Endothelial cell of umbilical vein (primary cell): ENCODE measurements around the gene GPR4. TPM values are rescaled to one million over a fixed set of nuclear protein-coding genes. Genes with fewer than 3 reads are reported as not detected.

Experiments
- BruUV-seq: library from RNA; stranded (reverse); fragments of 400-500 nt; replicated peaks from 2 replicates; lab custom pipeline; 2021; lab: Mats Ljungman, UMichigan
- CTCF ChIA-PET: fragments of 300-600, 350-600 bp; sonication (Branson Sonifier 250); formaldehyde crosslinking; loops from one replicate; lab custom pipeline; 2021; ENCODE audit warnings: antibody characterized with exemption, inconsistent platforms; lab: Charles Lee
- POLR2A ChIA-PET: fragments of 300-600, 350-600 bp; sonication (Branson Sonifier 250); formaldehyde crosslinking; loops from one replicate; lab custom pipeline; 2021; ENCODE audit warnings: antibody characterized with exemption, inconsistent platforms; lab: Charles Lee
- DNase-seq: peaks from one replicate; pipeline ENCODE4 v3.0.0-alpha.2; 2011; ENCODE audit warnings: low read depth, low spot score
- FAIRE-seq: peaks from 2 replicates; lab custom pipeline; 2011; peaks lifted over from hg19 to GRCh38; lab: Jason Lieb, UNC
- H2AFZ ChIP-seq: 2 replicates; pipeline ENCODE4 v1.6.0; 2012; ENCODE audit warnings: low read depth, low read length, control low read depth, inconsistent platforms
- H3K27ac ChIP-seq: 2 replicates; pipeline ENCODE4 v1.5.1; 2011; ENCODE audit warnings: low read depth, mild to moderate bottlenecking, control low read depth, low read length, moderate library complexity; ENCODE audit not compliant: insufficient read depth
- H3K27me3 ChIP-seq, 2 experiments: 2 replicates each; pipeline versions ENCODE4 v1.6.0 to v1.6.1; 2011; ENCODE audit warnings: low read length in 2 of 2, mixed read lengths in 1 of 2; ENCODE audit not compliant: control insufficient read depth in 2 of 2, insufficient read depth in 2 of 2
- H3K36me3 ChIP-seq, 2 experiments: 2 replicates in 1 of 2; 3 replicates in 1 of 2; pipeline ENCODE4 v1.5.1; 2011; ENCODE audit warnings: low read length in 2 of 2, mild to moderate bottlenecking in 1 of 2, moderate library complexity in 1 of 2; ENCODE audit not compliant: control insufficient read depth in 2 of 2, insufficient read depth in 2 of 2; ENCODE audit errors: extremely low read depth in 1 of 2
- H3K4me1 ChIP-seq: 3 replicates; pipeline ENCODE4 v1.5.1; 2011; ENCODE audit warnings: mild to moderate bottlenecking, low read length; ENCODE audit not compliant: control insufficient read depth, insufficient read depth; ENCODE audit errors: extremely low read depth
- H3K4me2 ChIP-seq: 2 replicates; pipeline ENCODE4 v1.6.1; 2011; ENCODE audit warnings: low read length, control low read depth, mixed read lengths; ENCODE audit not compliant: insufficient read depth
- H3K4me3 ChIP-seq, 3 experiments: fragments of 200-600 bp in 1 of 3; sonication (generic), shearing (Covaris generic) in 1 of 3; replicated peaks in 1 of 3; 2 replicates each; pipeline ENCODE4 v1.5.1; 2011 to 2016; ENCODE audit warnings: control low read depth in 3 of 3, low read length in 3 of 3, mild to moderate bottlenecking in 2 of 3, inconsistent platforms in 1 of 3, low read depth in 1 of 3, moderate library complexity in 1 of 3; ENCODE audit not compliant: insufficient read depth in 1 of 3
- H3K79me2 ChIP-seq: 2 replicates; pipeline ENCODE4 v1.6.0; 2012; ENCODE audit warnings: low read length, inconsistent platforms; ENCODE audit not compliant: control insufficient read depth, insufficient read depth
- H3K9ac ChIP-seq: replicated peaks from 2 replicates; pipeline ENCODE3; 2011; ENCODE audit warnings: low read length, control low read depth; ENCODE audit not compliant: insufficient read depth; ENCODE audit errors: extremely low read depth
- H3K9me1 ChIP-seq: replicated peaks from 3 replicates; pipeline ENCODE4 v1.6.0; 2011; ENCODE audit warnings: mild to moderate bottlenecking, low read length; ENCODE audit not compliant: control insufficient read depth, insufficient read depth; ENCODE audit errors: extremely low read depth
- H3K9me3 ChIP-seq: replicated peaks from 2 replicates; pipeline ENCODE4 v1.5.1; 2012; ENCODE audit warnings: low read length, inconsistent platforms; ENCODE audit not compliant: control insufficient read depth, insufficient read depth
- H4K20me1 ChIP-seq: replicated peaks from 2 replicates; pipeline ENCODE3; 2011; ENCODE audit warnings: mild to moderate bottlenecking, low read length; ENCODE audit not compliant: control insufficient read depth, insufficient read depth; ENCODE audit errors: extremely low read depth
- CTCF ChIP-seq, 2 donors: IDR thresholded peaks; 1 replicate in 1 of 2; 2 replicates in 1 of 2; pipeline ENCODE4 v1.5.1; 2011; ENCODE audit warnings: low read length in 2 of 2, mild to moderate bottlenecking in 2 of 2, moderate library complexity in 2 of 2, control low read depth in 1 of 2, inconsistent platforms in 1 of 2, low read depth in 1 of 2; ENCODE audit not compliant: insufficient read depth in 1 of 2; ENCODE audit errors: extremely low read depth in 1 of 2
- EZH2 ChIP-seq: IDR thresholded peaks from 2 replicates; pipeline ENCODE4 v1.6.1; 2012; ENCODE audit warnings: borderline replicate concordance, low read depth, mild to moderate bottlenecking, moderate library complexity, low read length, inconsistent platforms; ENCODE audit not compliant: severe bottlenecking
- FOS ChIP-seq: IDR thresholded peaks from 2 replicates; pipeline ENCODE4 v1.6.1; 2011; ENCODE audit warnings: mild to moderate bottlenecking, low read length, moderate library complexity, borderline replicate concordance; ENCODE audit not compliant: insufficient read depth
- GATA2 ChIP-seq: IDR thresholded peaks from 2 replicates; pipeline ENCODE4 v1.7.0; 2011; ENCODE audit warnings: low read depth, mild to moderate bottlenecking, moderate library complexity, mixed read lengths, low read length; ENCODE audit not compliant: insufficient read length, insufficient read depth
- JUN ChIP-seq: IDR thresholded peaks from 2 replicates; pipeline ENCODE4 v1.6.1; 2011; ENCODE audit warnings: borderline replicate concordance, low read depth; ENCODE audit not compliant: insufficient read length, insufficient read depth
- MAX ChIP-seq: IDR thresholded peaks from 2 replicates; pipeline ENCODE4 v1.6.1; 2011; ENCODE audit not compliant: insufficient read depth, insufficient read length
- MYC ChIP-seq: IDR thresholded peaks from one replicate; pipeline ENCODE4 v1.6.1; 2011; ENCODE audit warnings: mild to moderate bottlenecking, low read depth, low read length
- POLR2A ChIP-seq: IDR thresholded peaks from 2 replicates; pipeline ENCODE4 v1.6.1; 2012; ENCODE audit warnings: low read depth, mild to moderate bottlenecking, control low read depth, low read length
- POLR2AphosphoS5 ChIP-seq: IDR thresholded peaks from 2 replicates; pipeline ENCODE4 v1.6.1; 2012; ENCODE audit warnings: low read depth, mild to moderate bottlenecking, control low read depth, low read length, moderate library complexity; ENCODE audit not compliant: insufficient read depth
- dilution Hi-C: fragments of 300-500 bp; cut with MboI; formaldehyde crosslinking; loops from one replicate; pipeline ENCODE4 v1.15.0; 2019; ENCODE audit warnings: low sequenced_read_pairs; ENCODE audit not compliant: extremely low pct_ligation_motif_present
- intact Hi-C: fragments of 100-400 bp; cut with micrococcal nuclease; formaldehyde crosslinking; loops from one replicate; pipeline ENCODE4 v1.10.0; 2022
- microRNA counts: library from miRNA; unstranded; fragments of <30 nt; microRNA quantifications from one replicate; lab custom pipeline; 2016
- microRNA-seq: library from miRNA; unstranded; fragments of <30 nt; microRNA quantifications from one replicate; pipeline ENCODE4 v1.2.0, GENCODE V29; 2021; ENCODE audit warnings: borderline number of aligned reads, borderline replicate concordance
- polyA plus RNA-seq, 4 experiments: library from polyadenylated mRNA; depleted of rRNA in 3 of 4; stranded (reverse) in 3 of 4; unstranded in 1 of 4; fragments of >200 nt; gene quantifications; 2 replicates each; pipeline versions ENCODE4 v1.2.1 to v1.2.3, GENCODE V29; 2011 to 2012; ENCODE audit warnings: missing spikeins in 1 of 4
- small RNA-seq: library from RNA; depleted of rRNA; stranded (forward); fragments of <200 nt; gene quantifications from one replicate; pipeline ENCODE3, GENCODE V24; 2012; ENCODE audit warnings: low replicate concordance, low read depth; ENCODE audit not compliant: insufficient read depth, insufficient read length
- total RNA-seq: library from RNA; stranded (reverse); gene quantifications from 2 replicates; pipeline ENCODE4 v1.2.3, GENCODE V29; 2021

The GPR4 gene
- total and polyA plus RNA-seq, 2 donors (not counting 3 experiments of a cell fraction or from before 2014, with no cell fraction given), result 17.9 to 26.7 TPM

GRCh38 chr19:45542234-45542668 is 59.8 kb downstream of the GPR4 start:
- H3K4me2 ChIP-seq, result no peak overlapping the region
- H4K20me1 ChIP-seq, result no peaks in the 10 kb centered on the region
- ChIA-PET CTCF (no interaction called here), POLR2A (no interaction called here)
- no peaks in the 10 kb centered on the region for H3K36me3 ChIP-seq
- intact Hi-C loops (no loop called here), dilution Hi-C loops (no loop called here)
- no peaks in the 10 kb centered on the region for H3K4me1 ChIP-seq
- no peak overlapping the region for H3K4me3 ChIP-seq
- FAIRE-seq, result no peak
- no peaks in the 10 kb centered on the region for H3K9me1 ChIP-seq
- no peak overlapping the region for H2AFZ ChIP-seq
- H3K9me3 ChIP-seq, result no peaks in the 10 kb centered on the region
- no peak overlapping the region for H3K9ac ChIP-seq
- TF ChIP-seq MAX, result no peak
- TF ChIP-seq EZH2, result no peak
- TF ChIP-seq JUN, result no peak
- TF ChIP-seq CTCF (IDR thresholded peaks at IDR 0.05; ENCODE audit: extremely low read depth in 1 of 2, insufficient read depth in 1 of 2, low read depth in 1 of 2, low read length in 2 of 2), result no peak
- TF ChIP-seq POLR2A, result no peak
- TF ChIP-seq POLR2AphosphoS5, result no peak
- no peak for TF ChIP-seq MYC
- TF ChIP-seq FOS, result no peak
- TF ChIP-seq GATA2, result no peak
- H3K79me2 ChIP-seq, result no peaks in the 10 kb centered on the region
- DNase-seq, result no peak
- H3K27me3 ChIP-seq, result no peaks in the 10 kb centered on the region
- no TSS peak for BruUV-seq
- H3K27ac ChIP-seq, result no peak overlapping the region

MicroRNAs encoded within 50 kb of the gene (microRNA counts, 767-probe panel; counts per million panel counts)
- microRNA hsa-miR-330-3p (lab: Ali Mortazavi, UCI) (723 counts per million, percentile 96 among the panel's probes with 10 or more counts), microRNA hsa-miR-330-5p (lab: Ali Mortazavi, UCI) (723 counts per million, percentile 96 among the panel's probes with 10 or more counts)

Small RNA genes lying within 50 kb of the gene (microRNA-seq; reads per million reads assigned to microRNA genes)
- gene MIR330, result 71.0 reads per million, percentile 52 among the genes with 10 or more reads in this experiment

Small RNA genes lying within 50 kb of the gene (small RNA-seq; reads per million reads assigned to genes)
- gene RN7SL836P, result not detected

Other genes starting within 250 kb of the GPR4 start
- gene ERCC2, start 231.6 kb downstream of the GPR4 start, total RNA-seq, result 55.4 and 59.9 TPM in 2 replicates
- gene ERCC2, start 231.6 kb downstream of the GPR4 start, polyA plus RNA-seq, result 61.8 and 79.6 TPM in 2 replicates
- gene PPP1R13L, start 197.1 kb downstream of the GPR4 start, total RNA-seq, result 77.4 and 84.4 TPM in 2 replicates
- gene PPP1R13L, start 197.1 kb downstream of the GPR4 start, polyA plus RNA-seq, result 27.8 and 28.5 TPM in 2 replicates
- gene POLR1G, start 195.6 kb downstream of the GPR4 start, total RNA-seq, result 18.0 and 19.5 TPM in 2 replicates
- 6.6 and 6.7 TPM in 2 replicates for gene POLR1G, start 195.6 kb downstream of the GPR4 start, polyA plus RNA-seq
- gene ERCC1, start 178.3 kb downstream of the GPR4 start, total RNA-seq, result 81.8 and 82.6 TPM in 2 replicates
- gene ERCC1, start 178.3 kb downstream of the GPR4 start, polyA plus RNA-seq, result 126 and 146 TPM in 2 replicates
- 2.0 and 23.0 TPM in 2 replicates for gene FOSB, start 134.2 kb downstream of the GPR4 start, total RNA-seq
- 9.8 and 10.7 TPM in 2 replicates for gene FOSB, start 134.2 kb downstream of the GPR4 start, polyA plus RNA-seq
- gene RTN2, start 105.2 kb downstream of the GPR4 start, total RNA-seq, result 12.0 and 12.9 TPM in 2 replicates
- gene RTN2, start 105.2 kb downstream of the GPR4 start, polyA plus RNA-seq, result 21.0 and 22.5 TPM in 2 replicates
- gene PPM1N, start 103.8 kb downstream of the GPR4 start, total RNA-seq, result 0.40 and 0.81 TPM in 2 replicates
- 0.48 and 0.59 TPM in 2 replicates for gene PPM1N, start 103.8 kb downstream of the GPR4 start, polyA plus RNA-seq
- gene VASP, start 94.7 kb downstream of the GPR4 start, total RNA-seq, result 154 and 186 TPM in 2 replicates
- 94.3 and 126 TPM in 2 replicates for gene VASP, start 94.7 kb downstream of the GPR4 start, polyA plus RNA-seq
- gene OPA3, start 17.4 kb downstream of the GPR4 start, total RNA-seq, result 13.8 and 15.4 TPM in 2 replicates
- 16.0 and 17.1 TPM in 2 replicates for gene OPA3, start 17.4 kb downstream of the GPR4 start, polyA plus RNA-seq
- 27.4 and 28.9 TPM in 2 replicates for gene EML2, start 37.2 kb upstream of the GPR4 start, total RNA-seq
- gene EML2, start 37.2 kb upstream of the GPR4 start, polyA plus RNA-seq, result 23.3 and 23.8 TPM in 2 replicates
- gene GIPR, start 66.0 kb upstream of the GPR4 start, total RNA-seq, result not detected in 2 replicates
- gene GIPR, start 66.0 kb upstream of the GPR4 start, polyA plus RNA-seq, result not detected in 2 replicates
- gene SNRPD2, start 89.7 kb upstream of the GPR4 start, total RNA-seq, result 519 and 532 TPM in 2 replicates
- 406 and 512 TPM in 2 replicates for gene SNRPD2, start 89.7 kb upstream of the GPR4 start, polyA plus RNA-seq
- gene QPCTL, start 90.5 kb upstream of the GPR4 start, total RNA-seq, result 15.3 and 17.6 TPM in 2 replicates
- 22.5 and 26.0 TPM in 2 replicates for gene QPCTL, start 90.5 kb upstream of the GPR4 start, polyA plus RNA-seq
- 18.3 and 21.2 TPM in 2 replicates for gene FBXO46, start 128.7 kb upstream of the GPR4 start, total RNA-seq
- 7.7 and 7.8 TPM in 2 replicates for gene FBXO46, start 128.7 kb upstream of the GPR4 start, polyA plus RNA-seq
- not detected in 2 replicates for gene MEIOSIN, start 131.2 kb upstream of the GPR4 start, total RNA-seq
- gene MEIOSIN, start 131.2 kb upstream of the GPR4 start, polyA plus RNA-seq, result not detected in 2 replicates
- gene SIX5, start 167.0 kb upstream of the GPR4 start, total RNA-seq, result 15.2 and 16.7 TPM in 2 replicates
- 13.1 and 15.3 TPM in 2 replicates for gene SIX5, start 167.0 kb upstream of the GPR4 start, polyA plus RNA-seq
- gene DMPK, start 180.3 kb upstream of the GPR4 start, total RNA-seq, result 70.4 and 73.3 TPM in 2 replicates
- gene DMPK, start 180.3 kb upstream of the GPR4 start, polyA plus RNA-seq, result 36.6 and 45.2 TPM in 2 replicates
- gene DMWD, start 190.6 kb upstream of the GPR4 start, total RNA-seq, result 81.1 and 81.6 TPM in 2 replicates
- gene DMWD, start 190.6 kb upstream of the GPR4 start, polyA plus RNA-seq, result 36.9 and 45.5 TPM in 2 replicates
- 0.25 and 0.62 TPM in 2 replicates for gene RSPH6A, start 213.1 kb upstream of the GPR4 start, total RNA-seq
- 0.03 TPM in 1 of 2 replicates, not detected in the other for gene RSPH6A, start 213.1 kb upstream of the GPR4 start, polyA plus RNA-seq